Neuronal stem cell (in vitro differentiated cells): ENCODE data around the gene NT5C3B. TPM values are rescaled to one million over a fixed set of nuclear protein-coding genes. Genes with fewer than 3 reads are reported as not detected.

ENCODE experiments used
- DNase-seq: peaks from one replicate; pipeline ENCODE4 v3.0.0-alpha.2; 2013; ENCODE audit warnings: low spot score
- H2AFZ ChIP-seq: one replicate; pipeline ENCODE4 v1.6.1; 2013; ENCODE audit warnings: mild to moderate bottlenecking, low read length, inconsistent platforms
- H2AK5ac ChIP-seq: 2 replicates; pipeline ENCODE4 v1.6.1; 2013; ENCODE audit warnings: low read depth, mild to moderate bottlenecking, inconsistent platforms, low read length, moderate library complexity, mixed read lengths
- H2BK120ac ChIP-seq: 2 replicates; pipeline ENCODE4 v1.6.1; 2013; ENCODE audit warnings: low read depth, mild to moderate bottlenecking, inconsistent platforms, low read length, moderate library complexity, mixed read lengths
- H2BK12ac ChIP-seq: one replicate; pipeline ENCODE4 v1.6.1; 2013; ENCODE audit warnings: low read length, inconsistent platforms
- H2BK15ac ChIP-seq: 2 replicates; pipeline ENCODE4 v1.6.1; 2013; ENCODE audit warnings: mild to moderate bottlenecking, low read length, inconsistent platforms, mixed read lengths
- H2BK5ac ChIP-seq: one replicate; pipeline ENCODE4 v1.6.1; 2013; ENCODE audit warnings: inconsistent platforms, mild to moderate bottlenecking, low read length, moderate library complexity
- H3K14ac ChIP-seq: one replicate; pipeline ENCODE4 v1.6.1; 2013; ENCODE audit warnings: low read length, inconsistent platforms
- H3K18ac ChIP-seq: 2 replicates; pipeline ENCODE4 v1.6.1; 2013; ENCODE audit warnings: low read length, inconsistent platforms
- H3K23ac ChIP-seq: 2 replicates; pipeline ENCODE4 v1.6.1; 2013; ENCODE audit warnings: low read depth, mild to moderate bottlenecking, mixed read lengths, low read length, inconsistent platforms; ENCODE audit not compliant: poor library complexity
- H3K27ac ChIP-seq: replicated peaks from 3 replicates; pipeline ENCODE4 v1.5.1; 2013; ENCODE audit warnings: low read length, inconsistent platforms
- H3K27me3 ChIP-seq, 3 experiments: 2 replicates each; pipeline ENCODE4 v1.6.1; 2013; ENCODE audit warnings: low read length in 3 of 3, mild to moderate bottlenecking in 2 of 3, inconsistent platforms in 1 of 3, low read depth in 1 of 3, mixed read lengths in 1 of 3, moderate library complexity in 1 of 3; ENCODE audit not compliant: control insufficient read depth in 3 of 3, insufficient read depth in 3 of 3
- H3K36me3 ChIP-seq, 2 donors: replicated peaks in 1 of 2; 2 replicates each; pipeline ENCODE4 v1.6.1; 2013; ENCODE audit warnings: low read length in 2 of 2; ENCODE audit not compliant: control insufficient read depth in 2 of 2, insufficient read depth in 2 of 2
- H3K4ac ChIP-seq: 2 replicates; pipeline ENCODE4 v1.6.1; 2013; ENCODE audit warnings: inconsistent platforms, mild to moderate bottlenecking, low read length, moderate library complexity
- H3K4me1 ChIP-seq, 2 donors: 1 replicate in 1 of 2; 2 replicates in 1 of 2; pipeline ENCODE4 v1.6.1; 2013; ENCODE audit warnings: low read length in 2 of 2, low read depth in 1 of 2; ENCODE audit not compliant: control insufficient read depth in 2 of 2, insufficient read depth in 1 of 2
- H3K4me2 ChIP-seq: one replicate; pipeline ENCODE4 v1.6.1; 2013; ENCODE audit warnings: mild to moderate bottlenecking, low read length, inconsistent platforms; ENCODE audit not compliant: insufficient read depth, poor library complexity, severe bottlenecking
- H3K4me3 ChIP-seq, 2 donors: 2 replicates each; pipeline ENCODE4 v1.5.1; 2013; ENCODE audit warnings: low read length in 2 of 2, mild to moderate bottlenecking in 2 of 2, inconsistent platforms in 1 of 2, moderate library complexity in 1 of 2
- H3K79me1 ChIP-seq: one replicate; pipeline ENCODE4 v1.6.1; 2013; ENCODE audit warnings: low read depth, mild to moderate bottlenecking, inconsistent platforms, low read length, moderate library complexity
- H3K9ac ChIP-seq: one replicate; pipeline ENCODE4 v1.6.1; 2013; ENCODE audit warnings: mild to moderate bottlenecking, low read depth, low read length, inconsistent platforms; ENCODE audit not compliant: poor library complexity
- H3K9me3 ChIP-seq, 2 donors: replicated peaks in 1 of 2; 2 replicates each; pipeline versions ENCODE3 to v1.6.1; 2013; ENCODE audit warnings: low read length in 2 of 2, mild to moderate bottlenecking in 2 of 2, inconsistent platforms in 1 of 2, low read depth in 1 of 2, mixed read lengths in 1 of 2, moderate library complexity in 1 of 2; ENCODE audit not compliant: control insufficient read depth in 2 of 2, insufficient read depth in 1 of 2
- H4K8ac ChIP-seq: one replicate; pipeline ENCODE4 v1.6.1; 2013; ENCODE audit warnings: low read depth, mild to moderate bottlenecking, inconsistent platforms, low read length, moderate library complexity
- H4K91ac ChIP-seq: one replicate; pipeline ENCODE4 v1.6.1; 2013; ENCODE audit warnings: low read length, low read depth, mild to moderate bottlenecking, inconsistent platforms; ENCODE audit not compliant: poor library complexity
- WGBS, 2 donors: extraction: QIAGEN DNeasy Blood & Tissue Kit; methylation state at CpG; one replicate each; pipeline ENCODE4 v1.1.7; 2013; ENCODE audit warnings: missing lambda C conversion rate in 2 of 2, mixed read lengths in 1 of 2; ENCODE audit not compliant: insufficient read length in 2 of 2, insufficient replicate concordance in 1 of 2; ENCODE audit errors: extremely low coverage in 2 of 2; 5-methylcytosine and 5-hydroxymethylcytosine counted together
- polyA plus RNA-seq, 2 experiments: library from polyadenylated mRNA; stranded (reverse); fragments of 200-250 nt; gene quantifications; one replicate each; pipeline ENCODE4 v1.2.3, GENCODE V29; 2013

The NT5C3B gene
- polyA plus RNA-seq (2013, experiment 1 of 2) = 111 TPM
- 110 TPM for polyA plus RNA-seq (2013, experiment 2 of 2)

DNA sequence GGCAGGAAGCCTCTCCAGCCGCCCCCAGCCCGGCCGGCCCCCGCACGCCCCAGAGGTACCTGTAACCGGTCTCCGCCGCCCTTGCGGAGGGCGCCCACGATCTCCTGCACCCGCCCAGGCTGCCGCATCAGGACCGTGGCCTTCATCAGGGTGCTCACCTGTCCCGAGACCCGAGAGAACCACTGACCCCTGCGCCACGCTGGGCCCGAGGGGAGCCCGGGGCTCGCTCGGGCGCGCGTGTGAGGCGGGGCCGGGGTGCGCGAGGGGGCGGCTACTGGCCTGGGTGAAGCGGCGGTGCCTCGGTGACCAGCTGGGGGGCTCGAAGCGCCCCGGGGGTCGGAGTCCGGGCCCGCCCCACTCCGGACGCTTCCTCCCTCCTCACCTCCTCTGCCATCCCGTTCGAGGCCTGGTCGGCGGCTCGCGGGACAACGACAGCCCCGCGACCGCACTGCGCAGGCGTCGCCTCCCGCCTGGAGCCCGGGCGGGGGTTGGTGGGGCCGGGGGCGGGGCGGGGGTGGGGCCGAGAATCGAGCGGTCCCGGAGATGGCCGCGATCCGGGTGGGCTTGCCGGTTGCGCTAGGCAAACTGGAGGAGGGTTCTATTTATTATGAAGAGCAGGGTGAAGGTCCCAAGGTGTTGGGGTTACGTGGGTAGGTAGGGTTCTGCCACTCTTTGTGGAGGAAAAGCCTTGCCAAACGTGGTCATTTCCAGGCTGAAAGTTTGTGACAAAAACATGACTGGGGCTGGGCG lies at the start of gene NT5C3B:
NT5C3B (minus strand) TSS at position 433 of the 750 bp plus-strand sequence; CDS start at position 394, 39 bp downstream.
- Histone ChIP-seq H3K79me1 (peaks cover 4% of the 10 kb centered on the region), H3K23ac (peak within 1 kb of the TSS; percentile 87), H3K27me3 (peaks cover 0 to 3% (median 0%) of the 10 kb centered on the region in 3 experiments), H2BK5ac (no peak within 1 kb of the TSS), H2BK12ac (no peak within 1 kb of the TSS), H2BK15ac (peak within 1 kb of the TSS; percentile 98), H3K4me1 (peaks cover 3% of the 10 kb centered on the region in 2 donors), H3K4me2 (peak within 1 kb of the TSS; percentile 78), H3K14ac (peak within 1 kb of the TSS; percentile 99), H2BK120ac (peak within 1 kb of the TSS; percentile 16), H2AK5ac (peak within 1 kb of the TSS; percentile 75), H2AFZ (peak within 1 kb of the TSS; percentile 98), H3K18ac (peak within 1 kb of the TSS; percentile 97), H4K8ac (no peak within 1 kb of the TSS), H3K27ac (no peak within 1 kb of the TSS), H3K9me3 (no peaks in the 10 kb centered on the region), H3K4me3 (peak within 1 kb of the TSS; percentile 92 to 95), H3K36me3 (peaks cover 8 to 38% of the 10 kb centered on the region in 2 donors), H4K91ac (no peak within 1 kb of the TSS), H3K4ac (peak within 1 kb of the TSS; percentile 93), H3K9ac (peak within 1 kb of the TSS; percentile 97)
- peak; percentile 41 for DNase-seq
- WGBS, 2 donors = no CpG with 5 or more reads among the region's 72 CpGs

DNA sequence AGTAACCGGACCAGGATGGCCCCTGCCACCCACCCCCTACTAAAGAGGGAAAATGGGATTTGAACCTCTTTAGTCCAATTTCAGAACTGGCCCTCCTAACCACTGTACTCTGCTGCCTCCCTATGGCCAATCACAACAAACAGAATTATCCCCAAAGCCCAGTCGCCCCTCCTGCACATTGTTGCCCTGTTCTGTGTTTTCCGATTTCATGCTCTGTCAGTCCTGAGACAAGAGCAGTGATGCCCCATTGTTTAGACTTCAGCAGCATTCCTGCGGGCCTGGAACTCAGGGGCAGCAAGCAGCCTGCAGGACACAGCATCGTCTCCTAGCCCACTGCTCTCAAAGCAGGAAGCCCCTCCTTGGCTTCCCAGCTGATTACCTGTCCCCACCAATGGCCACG lies 49.7 kb upstream of the NT5C3B start:
- H3K14ac ChIP-seq = no peak overlapping the region
- peak; percentile 66 for DNase-seq
- peak overlapping the region; percentile 88 for H3K9ac ChIP-seq
- peak overlapping the region; percentile 21 for H3K27ac ChIP-seq
- no peak overlapping the region for H3K4me3 ChIP-seq
- peak overlapping the region; percentile 32 for H3K4me2 ChIP-seq
- WGBS, 2 donors = no CpG with 5 or more reads among the region's 6 CpGs
- peaks cover 1% of the 10 kb centered on the region for H3K79me1 ChIP-seq
- peak overlapping the region; percentile 65 for H2BK12ac ChIP-seq
- H4K8ac ChIP-seq = peak overlapping the region; percentile 70
- H3K27me3 ChIP-seq = no peaks in the 10 kb centered on the region
- no peak overlapping the region for H2BK5ac ChIP-seq
- no peak overlapping the region for H4K91ac ChIP-seq
- no peak overlapping the region for H2BK15ac ChIP-seq
- H2BK120ac ChIP-seq = no peak overlapping the region
- H3K23ac ChIP-seq = peak overlapping the region; percentile 20
- peaks cover 63 to 95% of the 10 kb centered on the region in 2 donors for H3K36me3 ChIP-seq
- peak overlapping the region; percentile 91 for H3K4ac ChIP-seq
- no peaks in the 10 kb centered on the region for H3K9me3 ChIP-seq
- H3K4me1 ChIP-seq = peaks cover 0 to 5% of the 10 kb centered on the region in 2 donors
- H2AFZ ChIP-seq = no peak overlapping the region
- H2AK5ac ChIP-seq = no peak overlapping the region
- peak overlapping the region; percentile 86 for H3K18ac ChIP-seq

DNA sequence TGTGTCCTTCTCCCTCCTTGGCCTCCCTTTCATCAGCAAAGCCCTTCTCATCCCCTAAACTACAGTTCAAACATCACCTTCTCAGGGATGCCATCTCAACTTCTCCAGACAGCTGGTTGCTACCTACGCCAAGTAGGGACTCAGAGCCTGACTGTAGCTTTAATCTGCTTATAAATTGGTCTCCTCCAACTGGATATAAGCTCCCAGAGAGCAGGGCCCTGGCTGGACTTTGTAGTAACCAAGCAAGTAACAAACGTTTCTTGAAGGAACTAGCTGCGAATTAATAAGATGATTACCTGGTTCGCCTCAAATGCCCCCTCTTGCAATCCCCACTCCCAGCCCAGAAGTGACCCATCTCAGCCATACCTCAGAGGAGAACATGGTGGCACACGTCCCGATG lies 46.7 kb upstream of the NT5C3B start:
- peaks cover 73 to 98% of the 10 kb centered on the region in 2 donors for H3K36me3 ChIP-seq
- H2BK15ac ChIP-seq = no peak overlapping the region
- DNase-seq = no peak
- H3K4me3 ChIP-seq = no peak overlapping the region
- no peak overlapping the region for H4K91ac ChIP-seq
- H3K27me3 ChIP-seq = no peaks in the 10 kb centered on the region
- H2AFZ ChIP-seq = no peak overlapping the region
- H2BK12ac ChIP-seq = no peak overlapping the region
- no peak overlapping the region for H3K9ac ChIP-seq
- peaks cover 3% of the 10 kb centered on the region for H3K79me1 ChIP-seq
- H4K8ac ChIP-seq = no peak overlapping the region
- H2BK5ac ChIP-seq = no peak overlapping the region
- H2AK5ac ChIP-seq = no peak overlapping the region
- H3K18ac ChIP-seq = no peak overlapping the region
- H3K14ac ChIP-seq = no peak overlapping the region
- H2BK120ac ChIP-seq = no peak overlapping the region
- no CpG with 5 or more reads among the region's 6 CpGs for WGBS, 2 donors
- H3K4me2 ChIP-seq = no peak overlapping the region
- H3K4me1 ChIP-seq = peaks cover 0 to 5% of the 10 kb centered on the region in 2 donors
- no peak overlapping the region for H3K4ac ChIP-seq
- no peak overlapping the region for H3K23ac ChIP-seq
- no peak overlapping the region for H3K27ac ChIP-seq
- peaks cover 2 to 3% of the 10 kb centered on the region in 2 donors for H3K9me3 ChIP-seq

DNA sequence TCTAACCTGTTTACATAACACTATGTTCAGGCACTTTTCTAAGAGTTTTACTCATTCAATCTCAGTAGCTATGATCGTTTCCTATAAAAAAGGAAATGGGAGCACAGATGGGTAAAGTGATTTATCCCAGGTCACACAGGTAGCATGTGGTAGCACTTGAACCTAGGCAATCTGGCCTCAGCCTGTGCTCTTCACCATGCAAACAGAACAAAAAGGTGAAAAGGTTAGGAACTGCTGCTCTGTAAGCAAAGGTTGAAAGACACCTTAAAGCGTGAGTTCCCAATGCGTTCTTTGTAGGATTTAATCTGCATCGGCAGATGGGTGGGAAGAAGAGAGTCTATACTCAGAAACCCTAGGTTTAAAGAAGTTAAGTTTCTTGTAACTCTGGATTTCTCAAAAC lies 44.1 kb upstream of the NT5C3B start:
- Histone ChIP-seq H3K36me3 (peaks cover 58 to 84% of the 10 kb centered on the region in 2 donors), H3K4me1 (no peaks in the 10 kb centered on the region)

More for the DNA sequence above, 44.1 kb upstream of the NT5C3B start:
- no peak overlapping the region for H2AK5ac ChIP-seq
- H3K79me1 ChIP-seq = peaks cover 3% of the 10 kb centered on the region
- H3K9ac ChIP-seq = no peak overlapping the region
- H3K9me3 ChIP-seq = peaks cover 2 to 5% of the 10 kb centered on the region in 2 donors
- no peak overlapping the region for H3K27ac ChIP-seq
- no peak overlapping the region for H2BK12ac ChIP-seq
- no peak overlapping the region for H3K4me2 ChIP-seq
- no peak overlapping the region for H2BK15ac ChIP-seq
- H3K4me3 ChIP-seq = no peak overlapping the region
- no peak overlapping the region for H3K4ac ChIP-seq
- H2BK120ac ChIP-seq = no peak overlapping the region
- no peak overlapping the region for H4K8ac ChIP-seq
- H3K18ac ChIP-seq = no peak overlapping the region
- no peak overlapping the region for H2BK5ac ChIP-seq
- no peak for DNase-seq
- H2AFZ ChIP-seq = no peak overlapping the region
- no peak overlapping the region for H4K91ac ChIP-seq
- no peak overlapping the region for H3K14ac ChIP-seq
- no peaks in the 10 kb centered on the region for H3K27me3 ChIP-seq
- H3K23ac ChIP-seq = no peak overlapping the region
- no CpG with 5 or more reads among the region's 4 CpGs for WGBS, 2 donors
